Urinary bladder (tissue), 4 donors: Measurements from ENCODE around the gene PPP1R12B. TPM values are rescaled to one million over a fixed set of nuclear protein-coding genes. Genes with fewer than 3 reads are reported as not detected.
A peak's percentile ranks its signal among the peaks of the same experiment; 100 is the strongest.
"Not testable (repeated sequence)": the region's sequence is repeated elsewhere in the genome, so short reads cannot be mapped to it uniquely, and the experiment has no call there.

Experiments used
- DNase-seq: peaks from one replicate; pipeline ENCODE4 v3.0.0-alpha.2; 2015; ENCODE audit errors: extremely low spot score
- H3K27ac ChIP-seq: one replicate; pipeline ENCODE4 v1.5.1; 2013; ENCODE audit warnings: low read depth, mild to moderate bottlenecking, moderate library complexity
- H3K36me3 ChIP-seq: one replicate; pipeline ENCODE4 v1.6.1; 2013; ENCODE audit warnings: mild to moderate bottlenecking, moderate library complexity; ENCODE audit not compliant: insufficient read depth
- H3K4me1 ChIP-seq: one replicate; pipeline ENCODE4 v1.6.1; 2013; ENCODE audit warnings: mild to moderate bottlenecking, moderate library complexity; ENCODE audit not compliant: insufficient read depth
- H3K4me3 ChIP-seq: one replicate; pipeline ENCODE4 v1.5.1; 2013; ENCODE audit warnings: low read depth, low read length
- WGBS: extraction: QIAGEN DNeasy Blood & Tissue Kit; methylation state at CpG from one replicate; pipeline ENCODE4 v1.1.7; 2013; 5-methylcytosine and 5-hydroxymethylcytosine counted together
- polyA plus RNA-seq: library from polyadenylated mRNA; stranded (reverse); fragments of 200-250 nt; gene quantifications from one replicate; pipeline ENCODE4 v1.2.3, GENCODE V29; 2013
- total RNA-seq: library from RNA; depleted of rRNA; stranded (reverse); fragments of >200 nt; gene quantifications from one replicate; pipeline ENCODE4 v1.2.3, GENCODE V29; 2014
- donor health status: healthy with polysubstance abuse.
- donor health status: healthy.

Gene PPP1R12B
- total and polyA plus RNA-seq, 2 donors: 293 to 352 TPM

DNA sequence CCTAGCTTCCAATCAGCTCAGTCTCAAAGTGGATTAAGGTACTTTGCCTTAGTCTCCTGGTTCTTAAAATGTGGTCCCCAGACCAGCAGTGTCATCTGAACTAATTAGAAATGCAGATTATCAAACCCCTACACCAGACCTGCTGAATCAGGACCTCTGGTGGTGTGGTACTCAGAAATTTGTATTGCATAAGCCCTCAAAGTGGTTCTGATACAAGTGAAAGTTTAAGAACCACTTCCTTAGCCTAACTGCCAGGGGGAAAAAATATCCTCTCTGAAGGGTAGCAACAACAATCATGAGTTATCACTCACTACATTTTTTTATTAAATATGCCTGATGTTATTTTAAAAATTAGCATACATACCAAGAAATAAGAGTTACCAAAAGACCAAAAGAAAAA lies 131.2 kb downstream of the PPP1R12B start:
- not testable (repeated sequence) for H3K4me1 ChIP-seq, H3K27ac ChIP-seq, H3K36me3 ChIP-seq, DNase-seq, H3K4me3 ChIP-seq

GRCh38 chr1:202480640-202481039 lies 132.1 kb downstream of the PPP1R12B start:
- not testable (repeated sequence) for H3K36me3 ChIP-seq, DNase-seq, H3K4me1 ChIP-seq, H3K27ac ChIP-seq, H3K4me3 ChIP-seq

DNA sequence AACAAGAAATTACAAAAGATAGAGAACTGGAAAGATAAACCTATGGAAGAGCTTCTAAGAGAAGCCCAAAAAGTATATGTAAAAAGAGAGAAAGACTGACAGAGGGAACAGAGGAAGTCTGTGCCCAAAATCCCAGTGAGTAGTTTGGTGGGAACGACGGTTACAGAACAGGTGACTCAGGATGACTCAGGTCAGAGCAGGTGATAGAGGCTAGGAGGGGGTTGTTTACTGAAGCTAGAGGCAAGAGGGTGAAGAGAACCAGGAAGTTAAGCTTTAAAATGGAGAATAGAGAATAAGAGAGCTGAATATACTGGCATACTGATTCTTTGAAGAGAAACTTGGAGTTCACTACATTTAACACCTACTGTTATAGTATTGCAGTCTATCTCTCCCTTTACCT lies 134.9 kb downstream of the PPP1R12B start:
- DNase-seq, H3K4me1 ChIP-seq, H3K4me3 ChIP-seq, H3K36me3 ChIP-seq, H3K27ac ChIP-seq: not testable (repeated sequence)
- 78% methylated on average over 2 of the region's 2 CpGs for WGBS

GRCh38 chr1:202484032-202484431 lies 135.5 kb downstream of the PPP1R12B start:
- DNase-seq, H3K4me3 ChIP-seq, H3K36me3 ChIP-seq, H3K27ac ChIP-seq, H3K4me1 ChIP-seq: not testable (repeated sequence)
- whole genome bisulfite sequencing: 88% methylated on average over 2 of the region's 2 CpGs

GRCh38 chr1:202484820-202485219 lies 136.3 kb downstream of the PPP1R12B start:
- H3K36me3 ChIP-seq, H3K27ac ChIP-seq: not testable (repeated sequence)
- 93% methylated on average over 3 of the region's 3 CpGs for WGBS

GRCh38 chr1:202488178-202488649 lies 139.7 kb downstream of the PPP1R12B start:
- not testable (repeated sequence) for H3K36me3 ChIP-seq, H3K27ac ChIP-seq, DNase-seq, H3K4me1 ChIP-seq, H3K4me3 ChIP-seq
- WGBS: 81% methylated on average over 6 of the region's 6 CpGs

More at GRCh38 chr1:202484820-202485219, 136.3 kb downstream of the PPP1R12B start:
- not testable (repeated sequence) for DNase-seq, H3K4me1 ChIP-seq, H3K4me3 ChIP-seq

DNA sequence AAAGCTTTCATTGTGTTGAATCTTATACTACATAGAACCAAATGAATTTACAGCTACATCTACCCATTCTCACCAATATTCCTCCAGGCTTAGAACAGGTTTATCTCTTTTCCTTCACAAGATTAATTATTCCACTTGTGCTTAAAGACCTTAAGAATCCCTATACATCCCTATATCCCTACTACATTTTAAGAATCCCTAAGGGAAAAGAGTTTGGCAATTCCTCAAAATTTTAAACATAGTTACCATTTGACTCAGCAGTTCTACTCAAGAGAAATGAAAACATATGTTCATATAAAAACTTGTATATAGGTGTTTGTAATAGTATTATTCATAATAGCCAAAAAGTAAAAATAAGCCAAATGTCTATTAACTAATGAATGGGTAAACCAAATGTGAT lies 140.6 kb downstream of the PPP1R12B start:
- H3K4me1 ChIP-seq, H3K27ac ChIP-seq, H3K4me3 ChIP-seq, H3K36me3 ChIP-seq, DNase-seq: not testable (repeated sequence)

DNA sequence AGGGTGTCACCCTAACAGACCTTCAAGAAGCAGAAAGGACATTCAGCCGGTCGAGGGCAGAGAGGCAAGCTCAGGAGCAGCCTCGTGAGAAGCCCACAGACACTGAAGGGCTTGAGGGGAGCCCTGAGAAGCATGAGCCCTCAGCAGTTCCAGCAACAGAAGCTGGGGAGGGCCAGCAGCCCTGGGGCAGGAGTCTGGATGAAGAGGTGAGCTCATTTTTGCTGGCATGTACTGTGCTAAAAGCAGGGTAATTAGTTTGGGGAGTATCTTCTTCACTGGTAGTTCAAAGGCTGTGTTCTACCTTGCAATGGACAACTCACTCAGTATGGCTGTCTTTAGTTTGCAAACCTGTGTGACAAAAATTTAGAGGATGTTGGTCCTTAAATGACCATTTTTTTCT lies 144.6 kb downstream of the PPP1R12B start:
- not testable (repeated sequence) for DNase-seq, H3K4me3 ChIP-seq, H3K36me3 ChIP-seq, H3K4me1 ChIP-seq, H3K27ac ChIP-seq
- WGBS: 82% methylated on average over 3 of the region's 3 CpGs

- no peaks in the 10 kb centered on the region for H3K4me1 ChIP-seq
- no peak overlapping the region for H3K27ac ChIP-seq
- peaks cover 3% of the 10 kb centered on the region for H3K36me3 ChIP-seq
- WGBS: 98% methylated on average over 1 of the region's 1 CpG
- DNase-seq: no peak
- no peak overlapping the region for H3K4me3 ChIP-seq
Measured at GRCh38 chr1:202498542-202498941, 150.0 kb downstream of the PPP1R12B start.

DNA sequence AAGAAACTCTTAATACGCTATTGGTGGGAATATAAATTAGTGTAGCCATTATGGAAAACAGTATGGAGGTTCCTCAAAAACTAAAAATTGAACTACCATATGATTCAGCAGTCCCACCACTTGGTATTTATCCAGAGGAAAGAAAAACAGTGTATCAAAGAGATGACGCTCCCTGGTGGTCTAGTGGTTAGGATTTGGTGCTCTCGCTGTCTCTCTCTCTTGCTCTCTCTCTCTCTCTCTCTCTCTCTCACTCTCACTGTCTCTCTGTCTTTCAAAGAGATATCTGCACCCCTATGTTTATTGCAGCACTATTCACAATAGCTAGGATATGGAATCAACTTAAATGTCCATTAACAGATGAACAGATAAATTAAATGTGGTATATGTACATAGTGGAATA lies 151.5 kb downstream of the PPP1R12B start:
- H3K4me3 ChIP-seq, DNase-seq, H3K4me1 ChIP-seq, H3K36me3 ChIP-seq, H3K27ac ChIP-seq: not testable (repeated sequence)
- 95% methylated on average over 3 of the region's 3 CpGs for WGBS

DNA sequence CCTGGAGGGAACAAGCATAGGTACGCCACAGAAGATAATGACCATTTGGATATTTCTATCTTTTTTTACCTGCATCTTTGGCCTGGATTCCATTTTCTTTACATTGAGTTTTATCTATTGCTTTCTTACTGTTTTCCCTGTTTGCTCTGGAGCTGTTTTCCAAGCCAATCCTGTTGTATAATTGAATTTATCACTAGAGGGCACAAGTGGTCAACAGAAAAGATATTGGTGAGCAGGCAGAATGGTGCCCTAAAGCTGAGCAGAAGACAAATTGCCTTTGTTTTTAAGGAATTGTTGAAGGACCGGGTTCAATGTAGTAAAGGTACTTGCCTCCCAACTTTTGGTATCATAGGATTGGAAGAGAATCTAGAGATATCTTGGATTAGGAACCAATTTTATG lies 152.8 kb downstream of the PPP1R12B start:
- no peak for DNase-seq
- Histone ChIP-seq H3K4me1 (no peaks in the 10 kb centered on the region), H3K4me3 (no peak overlapping the region), H3K36me3 (peaks cover 2% of the 10 kb centered on the region), H3K27ac (no peak overlapping the region)
- WGBS: 44% methylated on average over 2 of the region's 2 CpGs

DNA sequence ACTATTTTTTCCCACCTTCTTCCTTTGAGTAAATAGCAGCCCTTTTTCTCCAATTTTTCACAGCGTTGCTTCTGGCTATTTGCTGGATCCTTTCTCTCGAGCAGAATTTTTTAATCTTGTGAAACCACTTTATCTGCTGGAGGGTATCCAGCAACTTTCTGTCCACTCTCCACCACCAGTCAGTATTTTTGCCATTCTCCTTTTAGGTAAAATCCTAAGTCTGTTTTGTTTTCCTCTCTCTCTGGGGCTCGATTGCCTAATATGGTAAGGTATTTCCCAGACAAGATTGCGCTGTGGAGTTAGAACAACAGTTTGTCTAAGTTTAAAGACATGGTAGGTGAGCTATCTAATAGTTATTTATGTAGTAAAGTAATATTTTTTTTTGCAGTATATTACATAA lies 156.9 kb downstream of the PPP1R12B start:
- DNase-seq: no peak
- Histone ChIP-seq H3K4me3 (no peak overlapping the region), H3K4me1 (no peaks in the 10 kb centered on the region), H3K36me3 (no peaks in the 10 kb centered on the region), H3K27ac (peak overlapping the region; percentile 32)
- 29% methylated on average over 4 of the region's 4 CpGs for WGBS

GRCh38 chr1:202505880-202506575 lies 157.5 kb downstream of the PPP1R12B start:
- not testable (repeated sequence) for H3K4me3 ChIP-seq, H3K4me1 ChIP-seq, H3K36me3 ChIP-seq
- DNase-seq: peak; percentile 46
- H3K27ac ChIP-seq: peak overlapping the region; percentile 52
- 25% methylated on average over 6 of the region's 6 CpGs for whole genome bisulfite sequencing

- H3K4me3 ChIP-seq, H3K4me1 ChIP-seq, H3K36me3 ChIP-seq, DNase-seq, H3K27ac ChIP-seq: not testable (repeated sequence)
- 62% methylated on average over 6 of the region's 6 CpGs for WGBS
Measured at GRCh38 chr1:202508863-202509262, 160.4 kb downstream of the PPP1R12B start.

GRCh38 chr1:202513875-202514274 lies 165.4 kb downstream of the PPP1R12B start:
- H3K4me3 ChIP-seq, H3K27ac ChIP-seq, DNase-seq, H3K4me1 ChIP-seq, H3K36me3 ChIP-seq: not testable (repeated sequence)
